OCI-LY1 (cell line): ENCODE measurements around the gene CFAP141.

Experiments used
- H2AFZ ChIP-seq: fragments of 200-600 bp; sonication (generic), shearing (Covaris generic); 2 replicates; pipeline ENCODE4 v1.6.0; 2014; ENCODE audit warnings: antibody characterized with exemption, mild to moderate bottlenecking, low read length
- H3F3A ChIP-seq: fragments of 200-600 bp; sonication (generic), shearing (Covaris generic); 2 replicates; pipeline ENCODE4 v1.6.0; 2014; ENCODE audit warnings: mild to moderate bottlenecking, antibody characterized with exemption, low read length, moderate library complexity; ENCODE audit not compliant: insufficient read depth
- H3K27ac ChIP-seq: fragments of 200-600 bp; sonication (generic); 2 replicates; pipeline ENCODE4 v1.5.1; 2014; ENCODE audit warnings: low read length, mixed run types, mild to moderate bottlenecking, low read depth; ENCODE audit not compliant: poor library complexity, severe bottlenecking
- H3K27me3 ChIP-seq: fragments of 200-600 bp; sonication (generic); 2 replicates; pipeline ENCODE4 v1.6.0; 2014; ENCODE audit warnings: antibody characterized with exemption, mild to moderate bottlenecking, low read length, moderate library complexity; ENCODE audit not compliant: insufficient read depth
- H3K36me3 ChIP-seq: fragments of 200-600 bp; sonication (generic); 2 replicates; pipeline ENCODE4 v1.6.1; 2014; ENCODE audit warnings: mild to moderate bottlenecking, antibody characterized with exemption, low read length, moderate library complexity, mixed read lengths; ENCODE audit not compliant: insufficient read depth
- H3K4me1 ChIP-seq: fragments of 200-600 bp; sonication (generic); 2 replicates; pipeline ENCODE4 v1.5.1; 2014; ENCODE audit warnings: mild to moderate bottlenecking, low read length, moderate library complexity; ENCODE audit not compliant: insufficient read depth, severe bottlenecking
- H3K4me2 ChIP-seq: fragments of 200-600 bp; sonication (generic), shearing (Covaris generic); 2 replicates; pipeline ENCODE4 v1.6.1; 2014; ENCODE audit warnings: low read length
- H3K4me3 ChIP-seq: fragments of 200-600 bp; sonication (generic); 2 replicates; pipeline ENCODE4 v1.5.1; 2014; ENCODE audit warnings: low read length, low read depth, mild to moderate bottlenecking, mixed read lengths; ENCODE audit not compliant: poor library complexity, severe bottlenecking
- H3K79me2 ChIP-seq: fragments of 200-600 bp; shearing (Covaris generic); 2 replicates; pipeline ENCODE4 v1.6.1; 2016; ENCODE audit warnings: mixed run types, low read length, mixed read lengths; ENCODE audit not compliant: insufficient read depth
- H3K9ac ChIP-seq: fragments of 200-600 bp; sonication (generic), shearing (Covaris generic); 2 replicates; pipeline ENCODE4 v1.6.1; 2014; ENCODE audit warnings: mild to moderate bottlenecking, low read length, mixed read lengths
- H3K9me2 ChIP-seq: fragments of 200-600 bp; sonication (generic), shearing (Covaris generic); 2 replicates; pipeline ENCODE4 v1.6.1; 2014; ENCODE audit warnings: low read depth, mild to moderate bottlenecking, low read length, mixed read lengths
- H3K9me3 ChIP-seq: fragments of 200-600 bp; shearing (Covaris generic); 2 replicates; pipeline ENCODE4 v1.6.1; 2014; ENCODE audit warnings: low read length, mixed read lengths
- H4K20me1 ChIP-seq: fragments of 200-600 bp; sonication (generic), shearing (Covaris generic); 2 replicates; pipeline ENCODE4 v1.6.0; 2016; ENCODE audit warnings: mild to moderate bottlenecking, low read length; ENCODE audit not compliant: insufficient read depth
- EZH2 ChIP-seq: fragments of 200-600 bp; sonication (generic), shearing (Covaris generic); IDR thresholded peaks from 2 replicates; pipeline ENCODE4 v1.8.0; 2017; ENCODE audit warnings: borderline replicate concordance, mixed run types, mild to moderate bottlenecking, antibody characterized with exemption, low read length, moderate library complexity, mixed read lengths
- TF ChIP-seq, protein P1 (sequence below): fragments of 200-600 bp; sonication (generic), shearing (Covaris generic); IDR thresholded peaks from 2 replicates; pipeline ENCODE4 v1.5.1; 2017; ENCODE audit warnings: mild to moderate bottlenecking, antibody characterized with exemption, low read length, moderate library complexity, mixed read lengths

Gene CFAP141

DNA sequence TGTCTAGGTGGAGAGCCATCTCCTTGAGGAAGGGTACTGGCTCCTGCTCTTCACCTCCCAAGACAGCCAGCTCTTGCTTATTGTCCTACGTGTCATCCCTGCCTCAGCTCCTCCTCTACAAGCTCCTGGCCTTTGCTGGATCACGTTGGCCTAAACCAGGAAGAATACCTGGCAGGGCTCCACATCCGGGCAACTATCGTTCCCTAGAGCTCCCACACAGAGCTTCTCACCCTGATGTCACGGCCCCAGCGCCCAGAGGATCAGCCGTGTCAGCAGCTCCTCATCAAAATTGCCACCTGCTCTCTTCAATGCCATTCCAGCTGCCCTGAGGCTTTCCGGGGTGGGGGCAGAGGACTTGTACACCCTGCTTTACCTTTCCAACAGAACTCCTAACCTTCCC lies 12.3 kb downstream of the CFAP141 start:
- Histone ChIP-seq H3K9me2 (no peaks in the 10 kb centered on the region), H2AFZ (no peak overlapping the region), H3K4me3 (no peak overlapping the region)

DNA sequence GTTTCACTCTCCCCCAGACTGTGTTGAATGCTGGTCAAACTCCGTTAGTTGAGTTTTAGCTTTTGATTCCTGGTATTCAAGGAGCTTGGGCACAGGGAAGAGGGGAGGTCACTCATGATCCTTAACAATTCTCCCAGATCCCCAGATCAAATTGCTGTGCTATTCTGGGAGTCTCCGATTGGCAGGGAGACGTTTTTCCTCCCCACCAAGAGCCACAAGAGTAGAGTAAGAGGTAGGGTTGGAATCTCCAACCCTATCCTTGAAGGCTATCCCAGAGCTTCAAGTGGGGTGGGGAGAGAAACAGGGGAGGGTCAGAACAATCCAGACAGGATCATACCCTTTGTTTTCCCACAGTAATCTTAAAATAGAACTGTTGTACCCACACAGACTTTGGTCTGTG lies 13.7 kb downstream of the CFAP141 start:
- Histone ChIP-seq H3K4me2 (no peak overlapping the region), H3K9me3 (no peaks in the 10 kb centered on the region), H3K27me3 (no peaks in the 10 kb centered on the region; the same call in 1 of the 2 replicates), H4K20me1 (no peaks in the 10 kb centered on the region), H3K79me2 (no peaks in the 10 kb centered on the region), H3K9ac (no peak overlapping the region), H3K4me3 (no peak overlapping the region), H3K27ac (no peak overlapping the region), H3F3A (no peaks in the 10 kb centered on the region), H2AFZ (no peak overlapping the region), H3K9me2 (no peaks in the 10 kb centered on the region), H3K4me1 (no peaks in the 10 kb centered on the region), H3K36me3 (no peaks in the 10 kb centered on the region)
- TF ChIP-seq, protein P1, sequence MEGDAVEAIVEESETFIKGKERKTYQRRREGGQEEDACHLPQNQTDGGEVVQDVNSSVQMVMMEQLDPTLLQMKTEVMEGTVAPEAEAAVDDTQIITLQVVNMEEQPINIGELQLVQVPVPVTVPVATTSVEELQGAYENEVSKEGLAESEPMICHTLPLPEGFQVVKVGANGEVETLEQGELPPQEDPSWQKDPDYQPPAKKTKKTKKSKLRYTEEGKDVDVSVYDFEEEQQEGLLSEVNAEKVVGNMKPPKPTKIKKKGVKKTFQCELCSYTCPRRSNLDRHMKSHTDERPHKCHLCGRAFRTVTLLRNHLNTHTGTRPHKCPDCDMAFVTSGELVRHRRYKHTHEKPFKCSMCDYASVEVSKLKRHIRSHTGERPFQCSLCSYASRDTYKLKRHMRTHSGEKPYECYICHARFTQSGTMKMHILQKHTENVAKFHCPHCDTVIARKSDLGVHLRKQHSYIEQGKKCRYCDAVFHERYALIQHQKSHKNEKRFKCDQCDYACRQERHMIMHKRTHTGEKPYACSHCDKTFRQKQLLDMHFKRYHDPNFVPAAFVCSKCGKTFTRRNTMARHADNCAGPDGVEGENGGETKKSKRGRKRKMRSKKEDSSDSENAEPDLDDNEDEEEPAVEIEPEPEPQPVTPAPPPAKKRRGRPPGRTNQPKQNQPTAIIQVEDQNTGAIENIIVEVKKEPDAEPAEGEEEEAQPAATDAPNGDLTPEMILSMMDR: no peak
- TF ChIP-seq EZH2: no peak

More for the DNA sequence above, 12.3 kb downstream of the CFAP141 start:
- Histone ChIP-seq H3K9me3 (no peaks in the 10 kb centered on the region), H3K79me2 (no peaks in the 10 kb centered on the region), H3K9ac (no peak overlapping the region), H3K27me3 (no peaks in the 10 kb centered on the region; the same call in 1 of the 2 replicates), H3K27ac (no peak overlapping the region), H4K20me1 (no peaks in the 10 kb centered on the region), H3K36me3 (no peaks in the 10 kb centered on the region), H3K4me2 (no peak overlapping the region), H3K4me1 (peaks cover under 1% of the 10 kb centered on the region), H3F3A (no peaks in the 10 kb centered on the region)
- TF ChIP-seq, protein P1: no peak
- TF ChIP-seq EZH2: no peak

DNA sequence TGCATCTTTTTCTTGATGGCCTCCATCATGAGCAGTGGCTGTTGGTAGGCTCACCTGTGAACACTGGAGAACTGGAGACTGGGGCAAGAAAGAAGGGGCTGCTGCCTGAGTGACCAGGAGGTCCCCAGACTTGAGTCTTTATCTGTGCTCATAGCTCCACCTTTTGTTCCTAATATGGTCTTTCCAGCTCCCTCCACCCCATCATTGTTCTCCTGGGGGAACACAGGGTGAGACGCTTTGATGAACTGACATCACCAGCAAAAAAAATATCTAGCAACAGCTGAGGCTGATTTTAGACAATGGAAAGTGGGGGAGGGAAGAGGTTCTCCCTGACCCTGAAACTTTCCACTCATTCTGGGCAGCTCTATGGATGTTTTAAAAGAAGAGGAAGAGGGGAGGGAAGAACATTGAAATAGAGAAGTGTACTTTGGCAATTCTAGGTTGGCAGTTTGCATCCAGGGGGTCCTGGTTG lies 14.1 kb downstream of the CFAP141 start, which contains the start of gene TPM3:
Gene TPM3 (minus strand): TSS at position 111 of the 472 bp plus-strand sequence. CDS start 82 bp downstream, at position 29.
- H3K36me3 ChIP-seq: no peaks in the 10 kb centered on the region
- H3K9me2 ChIP-seq: no peaks in the 10 kb centered on the region
- no peaks in the 10 kb centered on the region for H3K9me3 ChIP-seq
- H3K27ac ChIP-seq: no peak within 1 kb of the TSS
- no peaks in the 10 kb centered on the region for H4K20me1 ChIP-seq
- no peak within 1 kb of the TSS for H3K4me3 ChIP-seq
- no peak within 1 kb of the TSS for H2AFZ ChIP-seq
- H3K4me2 ChIP-seq: no peak within 1 kb of the TSS
- TF ChIP-seq EZH2: no peak
- TF ChIP-seq, protein P1: no peak
- no peak within 1 kb of the TSS for H3K9ac ChIP-seq
- H3F3A ChIP-seq: no peaks in the 10 kb centered on the region
- no peaks in the 10 kb centered on the region for H3K27me3 ChIP-seq
- H3K79me2 ChIP-seq: no peaks in the 10 kb centered on the region
- H3K4me1 ChIP-seq: no peaks in the 10 kb centered on the region
